ENCODE results near the gene RBM25. TPM values are rescaled to one million over a fixed set of nuclear protein-coding genes. Genes with fewer than 3 reads are reported as not detected.

The RBM25 gene
- total RNA-seq, 1 experiment from 2014 or later: 59.7 TPM

Other genes with a start within 250 kb of the RBM25 start
- gene DPF3, start 164.4 kb upstream of the RBM25 start, total RNA-seq (2021; ENCODE audit: unreplicated experiment): not detected
- 18.2 TPM for gene DCAF4, start 132.1 kb upstream of the RBM25 start, total RNA-seq (2021; ENCODE audit: unreplicated experiment)
- gene ZFYVE1, start 31.4 kb upstream of the RBM25 start, total RNA-seq (2021; ENCODE audit: unreplicated experiment): 19.8 TPM
- gene PSEN1, start 78.0 kb downstream of the RBM25 start, total RNA-seq (2021; ENCODE audit: unreplicated experiment): 39.3 TPM
- gene PAPLN, start 179.0 kb downstream of the RBM25 start, total RNA-seq (2021; ENCODE audit: unreplicated experiment): 22.2 TPM